Karpas-422 (cell line): Measurements from ENCODE around the gene RASGRF1. TPM values are rescaled to one million over a fixed set of nuclear protein-coding genes. Genes with fewer than 3 reads are reported as not detected.

Source experiments
- DNase-seq: peaks from one replicate; pipeline ENCODE4 v3.0.0-alpha.2; 2015
- H2AFZ ChIP-seq: fragments of 200-600 bp; sonication (generic); 2 replicates; pipeline ENCODE4 v1.6.1; 2014; ENCODE audit warnings: antibody characterized with exemption, low read length, mixed read lengths
- H3K27ac ChIP-seq: fragments of 200-600 bp; sonication (generic); 2 replicates; pipeline ENCODE4 v1.5.1; 2014; ENCODE audit warnings: mild to moderate bottlenecking, low read length, moderate library complexity
- H3K27me3 ChIP-seq: fragments of 200-600 bp; sonication (generic); 2 replicates; pipeline ENCODE4 v1.6.1; 2014; ENCODE audit warnings: low read length, mixed read lengths
- H3K36me3 ChIP-seq: fragments of 200-600 bp; sonication (generic); 2 replicates; pipeline ENCODE4 v1.6.1; 2014; ENCODE audit warnings: low read length, mixed read lengths; ENCODE audit not compliant: insufficient read depth
- H3K4me1 ChIP-seq: fragments of 200-600 bp; sonication (generic); 2 replicates; pipeline ENCODE4 v1.6.1; 2014; ENCODE audit warnings: mild to moderate bottlenecking, low read length, mixed read lengths
- H3K4me2 ChIP-seq: fragments of 200-600 bp; sonication (generic); 2 replicates; pipeline ENCODE4 v1.6.1; 2014; ENCODE audit warnings: low read length, low read depth, mild to moderate bottlenecking; ENCODE audit not compliant: poor library complexity, severe bottlenecking
- H3K4me3 ChIP-seq: fragments of 200-600 bp; sonication (generic); 2 replicates; pipeline ENCODE4 v1.5.1; 2014; ENCODE audit warnings: mild to moderate bottlenecking, antibody characterized with exemption, low read length, mixed read lengths
- H3K79me2 ChIP-seq: fragments of 200-600 bp; sonication (generic); 2 replicates; pipeline ENCODE4 v1.6.1; 2014; ENCODE audit warnings: mild to moderate bottlenecking, low read length, mixed read lengths
- H3K9ac ChIP-seq: fragments of 200-600 bp; sonication (generic); 2 replicates; pipeline ENCODE4 v1.6.0; 2014; ENCODE audit warnings: low read length
- H3K9me2 ChIP-seq: fragments of 200-600 bp; sonication (generic), shearing (Covaris generic); replicated peaks from 2 replicates; pipeline ENCODE4 v1.6.0; 2014; ENCODE audit warnings: mild to moderate bottlenecking, low read length, moderate library complexity; ENCODE audit not compliant: insufficient read depth
- H3K9me3 ChIP-seq: fragments of 300-700, 200-600 bp; sonication (generic); 2 replicates; pipeline ENCODE4 v1.6.1; 2014; ENCODE audit warnings: low read length, mixed read lengths
- H4K20me1 ChIP-seq: fragments of 200-600 bp; sonication (generic); 2 replicates; pipeline ENCODE4 v1.6.1; 2014; ENCODE audit warnings: mild to moderate bottlenecking, antibody characterized with exemption, low read length, low read depth; ENCODE audit not compliant: insufficient read depth
- total RNA-seq: library from RNA; depleted of rRNA; stranded (reverse); fragments of >200 nt; shearing (Covaris generic); gene quantifications from 2 replicates; pipeline ENCODE4 v1.2.3, GENCODE V29; 2014; ENCODE audit warnings: low replicate concordance

Gene RASGRF1
- total RNA-seq, 1 experiment from 2014 or later: 10.5 TPM

DNA sequence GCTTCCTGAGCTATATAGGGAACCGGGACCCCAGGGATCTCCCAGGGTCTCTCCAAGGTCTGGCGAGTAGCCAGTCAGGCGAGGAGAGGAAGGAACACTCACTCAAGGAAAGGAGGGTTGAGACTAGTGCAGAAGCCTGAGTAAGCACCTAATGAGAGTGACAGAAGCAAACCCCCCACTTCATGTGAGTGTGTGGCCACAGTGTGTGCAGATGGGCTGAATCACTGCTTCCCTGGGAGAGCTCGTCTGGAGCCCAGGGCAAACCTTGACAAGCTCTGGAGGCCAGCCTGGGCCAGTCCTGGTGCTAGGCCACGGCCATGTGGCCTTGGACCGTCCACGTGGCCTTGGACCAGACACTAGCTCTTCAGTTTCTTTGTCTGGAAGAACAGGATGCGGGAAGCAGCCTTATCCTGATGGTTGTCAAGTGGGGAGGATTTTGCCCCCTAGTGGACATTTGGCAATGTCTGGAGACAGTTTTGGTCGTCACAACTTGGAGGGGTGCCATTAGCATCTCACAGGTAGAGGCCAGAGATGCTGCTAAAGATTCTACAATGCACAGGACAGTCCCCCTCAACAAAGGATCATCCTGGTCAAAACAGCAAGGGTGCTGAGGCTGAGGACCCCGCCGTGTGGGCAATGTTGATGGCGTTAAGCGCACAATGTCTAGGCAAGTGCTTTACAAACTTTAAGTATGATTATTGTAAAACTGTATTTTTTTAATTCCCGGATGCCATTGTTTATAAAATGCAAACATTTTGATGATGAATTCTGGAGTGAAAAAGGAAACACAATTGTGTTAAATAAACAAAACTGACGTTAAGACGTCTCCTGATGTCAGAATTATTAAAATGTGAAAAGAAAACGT, 110.9 kb downstream of the RASGRF1 start:
- Histone ChIP-seq H4K20me1 (no peaks in the 10 kb centered on the region), H3K4me3 (peak overlapping the region; percentile 64), H3K36me3 (no peaks in the 10 kb centered on the region), H3K9me3 (no peaks in the 10 kb centered on the region), H3K9ac (peak overlapping the region; percentile 71), H2AFZ (no peak overlapping the region), H3K27me3 (no peaks in the 10 kb centered on the region), H3K79me2 (no peaks in the 10 kb centered on the region), H3K4me2 (peak overlapping the region; percentile 74), H3K27ac (peak overlapping the region; percentile 81), H3K4me1 (peaks cover 43% of the 10 kb centered on the region), H3K9me2 (no peaks in the 10 kb centered on the region)
- peak; percentile 88 for DNase-seq

- no peaks in the 10 kb centered on the region for H3K9me2 ChIP-seq
- H3K9ac ChIP-seq: peak overlapping the region; percentile 71
- peak overlapping the region; percentile 44; the same call in 1 of the 2 replicates for H2AFZ ChIP-seq
- no peaks in the 10 kb centered on the region for H4K20me1 ChIP-seq
- peak overlapping the region; percentile 81 for H3K27ac ChIP-seq
- peak overlapping the region; percentile 74 for H3K4me2 ChIP-seq
- H3K36me3 ChIP-seq: no peaks in the 10 kb centered on the region
- H3K27me3 ChIP-seq: no peaks in the 10 kb centered on the region
- no peaks in the 10 kb centered on the region for H3K79me2 ChIP-seq
- DNase-seq: peak; percentile 80
- no peaks in the 10 kb centered on the region for H3K9me3 ChIP-seq
- H3K4me1 ChIP-seq: peaks cover 43% of the 10 kb centered on the region
- H3K4me3 ChIP-seq: peak overlapping the region; percentile 64
These were observed 111.9 kb downstream of the RASGRF1 start for GRCh38 chr15:78978601-78979179.

DNA sequence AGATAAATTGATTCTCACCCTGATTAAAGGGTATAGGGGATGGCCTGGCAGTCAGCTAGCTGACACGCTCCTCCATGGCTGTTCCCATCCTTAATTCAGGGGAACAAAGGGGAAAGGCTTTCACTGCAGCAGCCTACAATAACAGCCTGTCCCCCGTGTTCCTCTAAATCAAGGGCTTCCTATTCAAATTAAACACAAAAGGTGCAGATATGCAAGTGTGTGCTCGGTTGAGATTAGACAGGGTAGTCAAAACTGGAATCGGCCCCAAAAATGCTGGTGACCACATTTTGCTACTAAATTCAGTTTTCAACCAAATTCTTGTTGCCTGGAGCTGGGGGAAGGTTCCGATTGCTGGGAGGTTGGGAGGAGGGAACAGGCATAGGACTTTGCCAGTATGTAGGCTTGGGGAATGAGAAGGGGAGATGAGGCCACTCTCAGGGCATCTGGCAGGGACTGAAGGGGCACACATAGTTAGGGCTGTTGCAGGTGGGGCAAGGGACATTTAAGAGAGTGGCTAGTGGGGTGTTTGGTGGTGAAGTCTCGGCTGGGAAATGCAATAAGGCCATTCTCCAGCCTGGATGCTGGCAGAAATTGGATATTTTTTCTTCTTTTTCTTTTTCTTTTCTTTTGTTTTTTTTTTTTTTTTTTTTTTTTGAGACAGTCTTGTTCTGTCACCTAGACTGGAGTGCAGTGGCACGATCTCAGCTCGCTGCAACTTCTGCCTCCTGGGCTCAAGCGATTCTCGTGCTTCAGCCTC, 112.8 kb downstream of the RASGRF1 start:
- H3K4me2 ChIP-seq: peak overlapping the region; percentile 74
- no peak overlapping the region for H2AFZ ChIP-seq

DNA sequence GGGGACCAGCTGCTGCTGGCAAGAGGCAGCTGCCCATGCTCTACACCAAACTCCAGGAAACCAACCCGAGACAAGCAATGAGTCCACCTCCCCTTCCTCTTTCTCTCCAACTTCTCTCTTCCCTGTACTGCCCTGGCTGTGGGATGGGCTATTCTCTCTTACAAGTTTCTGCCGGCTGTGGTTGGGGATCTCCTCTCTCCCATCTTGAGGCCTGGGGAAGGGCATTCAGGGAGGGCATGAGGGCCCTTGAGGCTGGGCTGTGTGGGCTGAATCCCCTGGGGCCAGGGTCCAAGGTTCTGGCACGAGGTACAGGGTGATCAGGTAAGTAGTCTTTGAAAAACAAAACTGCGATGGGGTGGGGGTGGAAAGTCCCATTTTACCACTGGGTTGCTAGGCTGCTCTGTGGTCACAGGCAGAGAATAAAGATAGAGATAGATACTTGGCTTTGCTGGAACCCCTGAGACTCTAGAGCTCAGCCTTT, 113.4 kb downstream of the RASGRF1 start:
- Histone ChIP-seq H4K20me1 (no peaks in the 10 kb centered on the region), H3K9ac (peak overlapping the region; percentile 71), H3K9me3 (no peaks in the 10 kb centered on the region), H3K79me2 (no peaks in the 10 kb centered on the region), H3K36me3 (no peaks in the 10 kb centered on the region), H3K4me3 (peak overlapping the region; percentile 64), H3K27me3 (no peaks in the 10 kb centered on the region), H2AFZ (no peak overlapping the region), H3K4me1 (peaks cover 43% of the 10 kb centered on the region), H3K4me2 (peak overlapping the region; percentile 74), H3K27ac (peak overlapping the region; percentile 81), H3K9me2 (no peaks in the 10 kb centered on the region)
- DNase-seq: peak; percentile 78

More for the DNA sequence above, 112.8 kb downstream of the RASGRF1 start:
- Histone ChIP-seq H3K27ac (peak overlapping the region; percentile 81), H3K79me2 (no peaks in the 10 kb centered on the region), H4K20me1 (no peaks in the 10 kb centered on the region), H3K36me3 (no peaks in the 10 kb centered on the region), H3K4me1 (peaks cover 43% of the 10 kb centered on the region), H3K4me3 (peak overlapping the region; percentile 64), H3K9ac (peak overlapping the region; percentile 71), H3K9me3 (no peaks in the 10 kb centered on the region), H3K27me3 (no peaks in the 10 kb centered on the region), H3K9me2 (no peaks in the 10 kb centered on the region)
- DNase-seq: peak; percentile 86

GRCh38 chr15:78976691-78977090, 113.9 kb downstream of the RASGRF1 start:
- no peaks in the 10 kb centered on the region for H3K36me3 ChIP-seq
- peaks cover 43% of the 10 kb centered on the region for H3K4me1 ChIP-seq
- H4K20me1 ChIP-seq: no peaks in the 10 kb centered on the region
- H3K9ac ChIP-seq: peak overlapping the region; percentile 71
- H3K27ac ChIP-seq: peak overlapping the region; percentile 81
- no peaks in the 10 kb centered on the region for H3K27me3 ChIP-seq
- peak overlapping the region; percentile 64; the same call in 1 of the 2 replicates for H3K4me3 ChIP-seq
- no peaks in the 10 kb centered on the region for H3K79me2 ChIP-seq
- peak overlapping the region; percentile 74 for H3K4me2 ChIP-seq
- DNase-seq: peak; percentile 47
- no peak overlapping the region for H2AFZ ChIP-seq
- no peaks in the 10 kb centered on the region for H3K9me2 ChIP-seq
- H3K9me3 ChIP-seq: no peaks in the 10 kb centered on the region

DNA sequence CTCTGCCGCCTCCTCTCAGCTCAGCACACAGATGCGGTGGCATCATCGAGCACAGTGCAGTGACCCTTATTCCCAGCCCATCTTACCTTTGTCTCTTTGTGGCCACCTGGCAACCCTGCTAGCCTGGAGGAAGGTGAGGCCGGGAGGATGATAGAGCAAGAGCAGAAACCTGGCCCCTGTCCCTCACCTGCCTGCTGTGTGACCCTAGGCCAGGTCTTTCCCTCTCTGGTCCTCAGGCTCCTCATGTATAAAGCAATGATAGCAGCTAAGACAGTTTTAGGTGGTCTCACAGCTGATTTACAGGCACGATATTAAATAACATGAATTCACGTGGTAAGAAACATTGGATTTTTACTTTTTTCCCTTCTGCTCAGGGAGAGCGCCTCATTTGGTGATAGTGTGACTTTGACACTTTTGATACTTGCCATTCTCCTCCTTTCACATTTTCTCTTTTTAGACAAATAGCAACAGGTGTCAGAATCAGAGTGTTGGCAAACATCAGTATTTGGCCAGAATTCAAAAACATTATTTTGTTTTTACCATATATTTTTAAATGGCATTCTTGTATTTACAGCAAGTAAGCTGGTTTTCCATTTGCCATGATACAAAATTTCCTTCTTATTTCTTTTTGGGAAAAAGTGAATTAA, 116.2 kb downstream of the RASGRF1 start:
- no peaks in the 10 kb centered on the region for H3K9me3 ChIP-seq

GRCh38 chr15:78969687-78970349, 120.8 kb downstream of the RASGRF1 start:
- Histone ChIP-seq H3K4me2 (no peak overlapping the region), H3K4me1 (peaks cover 5% of the 10 kb centered on the region; the same call in 1 of the 2 replicates), H3K9me3 (no peaks in the 10 kb centered on the region)

More for the DNA sequence above, 116.2 kb downstream of the RASGRF1 start:
- Histone ChIP-seq H3K4me3 (no peak overlapping the region), H3K36me3 (no peaks in the 10 kb centered on the region), H3K27me3 (no peaks in the 10 kb centered on the region), H3K9ac (no peak overlapping the region), H3K79me2 (no peaks in the 10 kb centered on the region), H3K27ac (no peak overlapping the region), H3K4me2 (no peak overlapping the region), H4K20me1 (no peaks in the 10 kb centered on the region), H3K4me1 (peaks cover 33% of the 10 kb centered on the region), H3K9me2 (no peaks in the 10 kb centered on the region), H2AFZ (no peak overlapping the region)
- no peak for DNase-seq

More at GRCh38 chr15:78969687-78970349, 120.8 kb downstream of the RASGRF1 start:
- no peak for DNase-seq
- Histone ChIP-seq H3K9me2 (no peaks in the 10 kb centered on the region), H3K4me3 (no peak overlapping the region), H3K36me3 (no peaks in the 10 kb centered on the region), H3K9ac (no peak overlapping the region), H3K27ac (no peak overlapping the region), H2AFZ (no peak overlapping the region), H4K20me1 (no peaks in the 10 kb centered on the region), H3K27me3 (no peaks in the 10 kb centered on the region), H3K79me2 (no peaks in the 10 kb centered on the region)
